Spinal cord (tissue), 10 donors: ENCODE measurements around the gene BAG1. TPM values are rescaled to one million over a fixed set of nuclear protein-coding genes. Genes with fewer than 3 reads are reported as not detected.

ENCODE experiments used
- DNase-seq, 6 donors: peaks; one replicate each; pipeline versions ENCODE4 v3.0.0 to v3.0.0-alpha.2; 2013 to 2015; ENCODE audit warnings: low spot score in 6 of 6, low read depth in 4 of 6
- H3K27ac ChIP-seq: one replicate; pipeline ENCODE4 v1.5.1; 2013; ENCODE audit warnings: low read depth, low read length, control low read depth
- H3K27me3 ChIP-seq: one replicate; pipeline ENCODE4 v1.6.1; 2013; ENCODE audit warnings: low read length; ENCODE audit not compliant: control insufficient read depth, insufficient read depth
- H3K36me3 ChIP-seq: one replicate; pipeline ENCODE4 v1.6.1; 2013; ENCODE audit warnings: low read length; ENCODE audit not compliant: control insufficient read depth, insufficient read depth
- H3K4me1 ChIP-seq: one replicate; pipeline ENCODE4 v1.6.1; 2013; ENCODE audit warnings: low read length; ENCODE audit not compliant: control insufficient read depth, insufficient read depth
- H3K4me3 ChIP-seq: one replicate; pipeline ENCODE4 v1.5.1; 2013; ENCODE audit warnings: low read depth, low read length, control low read depth
- H3K9me3 ChIP-seq: one replicate; pipeline ENCODE4 v1.6.1; 2013; ENCODE audit warnings: low read length; ENCODE audit not compliant: control insufficient read depth, insufficient read depth
- WGBS: methylation state at CpG from one replicate; pipeline ENCODE4 v1.1.5; 2013; ENCODE audit warnings: missing lambda C conversion rate; ENCODE audit not compliant: insufficient coverage; 5-methylcytosine and 5-hydroxymethylcytosine counted together
- polyA plus RNA-seq, 2 donors: library from polyadenylated mRNA; unstranded; fragments of 120-200 nt; gene quantifications; one replicate each; pipeline ENCODE4 v1.2.1, GENCODE V29; 2013; ENCODE audit not compliant: insufficient read length in 2 of 2
- total RNA-seq, 2 donors: library from RNA; depleted of rRNA in 1 of 2; stranded (reverse); fragments of 120-200 nt in 1 of 2; fragments of >200 nt in 1 of 2; gene quantifications; one replicate each; pipeline versions ENCODE4 v1.2.3 to v1.2.4, GENCODE V29; 2013 to 2014
- donor health status: healthy.

BAG1 gene
- total and polyA plus RNA-seq, 4 donors: 39.0 to 111 (median 79.9) TPM

DNA sequence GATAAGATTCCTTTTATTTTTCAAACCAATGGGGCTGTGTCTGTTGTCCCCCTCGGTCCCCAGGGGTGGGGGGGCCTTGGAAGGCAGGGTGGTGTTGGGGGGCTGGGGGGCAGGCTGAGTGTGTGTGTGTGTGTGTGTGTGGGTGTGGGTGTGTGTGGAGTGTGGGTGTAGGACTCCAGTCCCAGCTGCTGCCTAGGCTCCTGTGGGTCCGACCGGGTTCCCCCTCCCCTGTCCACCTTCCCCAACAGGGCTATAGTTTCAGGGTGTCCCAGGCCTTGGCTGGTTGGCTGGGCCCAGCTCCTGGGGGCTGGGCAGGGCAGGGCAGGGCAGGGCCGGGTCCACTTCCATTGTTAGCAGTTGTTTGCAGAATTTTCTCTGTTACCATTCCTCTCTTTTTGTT lies 23.7 kb upstream of the BAG1 start:
- DNase-seq: no peak
- H3K4me3 ChIP-seq: no peak overlapping the region
- H3K4me1 ChIP-seq: peaks cover 22% of the 10 kb centered on the region
- no peak overlapping the region for H3K27ac ChIP-seq
- H3K36me3 ChIP-seq: peaks cover 3% of the 10 kb centered on the region
- H3K9me3 ChIP-seq: no peaks in the 10 kb centered on the region
- no peaks in the 10 kb centered on the region for H3K27me3 ChIP-seq
- WGBS: 100% methylated on average over 1 of the region's 4 CpGs

GRCh38 chr9:33287087-33287490 lies 22.6 kb upstream of the BAG1 start:
- no peaks in the 10 kb centered on the region for H3K9me3 ChIP-seq
- 43% methylated on average over 4 of the region's 4 CpGs for WGBS
- DNase-seq: peak in 3 of 6 donors; percentile 33 to 79 (median 73)
- H3K36me3 ChIP-seq: peaks cover 6% of the 10 kb centered on the region
- H3K27ac ChIP-seq: peak overlapping the region; percentile 42
- peaks cover 22% of the 10 kb centered on the region for H3K4me1 ChIP-seq
- no peaks in the 10 kb centered on the region for H3K27me3 ChIP-seq
- H3K4me3 ChIP-seq: no peak overlapping the region

- Histone ChIP-seq H3K4me1 (peaks cover 12% of the 10 kb centered on the region), H3K36me3 (peaks cover 6% of the 10 kb centered on the region), H3K9me3 (no peaks in the 10 kb centered on the region), H3K4me3 (no peak overlapping the region), H3K27me3 (no peaks in the 10 kb centered on the region), H3K27ac (no peak overlapping the region)
- WGBS: no CpG with 5 or more reads among the region's 5 CpGs
- DNase-seq: no peak
Observed at GRCh38 chr9:33285502-33285901, 21.0 kb upstream of the BAG1 start.

GRCh38 chr9:33277484-33277883 lies 13.0 kb upstream of the BAG1 start:
- H3K27ac ChIP-seq: no peak overlapping the region
- no peaks in the 10 kb centered on the region for H3K4me1 ChIP-seq
- no peaks in the 10 kb centered on the region for H3K27me3 ChIP-seq
- peaks cover 53% of the 10 kb centered on the region for H3K36me3 ChIP-seq
- H3K4me3 ChIP-seq: no peak overlapping the region
- DNase-seq: no peak
- WGBS: 94% methylated on average over 4 of the region's 4 CpGs
- no peaks in the 10 kb centered on the region for H3K9me3 ChIP-seq

GRCh38 chr9:33273972-33274328 lies 9.4 kb upstream of the BAG1 start:
- H3K4me1 ChIP-seq: no peaks in the 10 kb centered on the region
- H3K27ac ChIP-seq: no peak overlapping the region
- H3K27me3 ChIP-seq: no peaks in the 10 kb centered on the region
- H3K4me3 ChIP-seq: no peak overlapping the region
- peaks cover 51% of the 10 kb centered on the region for H3K36me3 ChIP-seq
- 100% methylated on average over 1 of the region's 2 CpGs for WGBS
- H3K9me3 ChIP-seq: no peaks in the 10 kb centered on the region
- DNase-seq: no peak

- Histone ChIP-seq H3K4me1 (no peaks in the 10 kb centered on the region), H3K27ac (no peak overlapping the region), H3K9me3 (no peaks in the 10 kb centered on the region), H3K36me3 (peaks cover 48% of the 10 kb centered on the region), H3K4me3 (no peak overlapping the region), H3K27me3 (no peaks in the 10 kb centered on the region)
- DNase-seq: no peak
- WGBS: no CpG with 5 or more reads among the region's 3 CpGs
Observed at GRCh38 chr9:33273266-33273971, 8.9 kb upstream of the BAG1 start.

- H3K4me3 ChIP-seq: no peak overlapping the region
- no peaks in the 10 kb centered on the region for H3K4me1 ChIP-seq
- no CpG with 5 or more reads among the region's 1 CpG for WGBS
- no peak overlapping the region for H3K27ac ChIP-seq
- DNase-seq: no peak
- no peaks in the 10 kb centered on the region for H3K9me3 ChIP-seq
- peaks cover 41% of the 10 kb centered on the region for H3K36me3 ChIP-seq
- H3K27me3 ChIP-seq: no peaks in the 10 kb centered on the region
Observed at GRCh38 chr9:33272061-33272460, 7.6 kb upstream of the BAG1 start.

DNA sequence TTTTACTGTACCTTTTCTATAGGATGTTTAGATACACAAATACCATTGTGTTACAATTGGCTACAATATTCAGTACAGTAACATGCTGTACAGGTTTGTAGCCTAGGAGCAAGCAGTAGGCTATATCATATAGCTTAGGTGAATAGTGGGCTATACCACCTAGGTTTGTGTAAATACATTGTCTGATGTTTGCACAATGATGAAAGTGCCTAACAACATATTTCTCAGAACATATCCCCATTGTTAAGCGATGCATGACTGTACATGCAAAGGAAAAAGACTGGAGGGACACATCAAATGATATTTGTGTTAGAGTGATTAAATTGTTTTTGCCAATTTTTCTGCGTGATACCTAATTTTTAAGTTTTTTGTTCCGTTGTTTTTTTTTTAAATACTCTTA lies 5.6 kb upstream of the BAG1 start:
- H3K9me3 ChIP-seq: no peaks in the 10 kb centered on the region
- no peak overlapping the region for H3K4me3 ChIP-seq
- peaks cover 11% of the 10 kb centered on the region for H3K4me1 ChIP-seq
- peaks cover 33% of the 10 kb centered on the region for H3K36me3 ChIP-seq
- H3K27me3 ChIP-seq: no peaks in the 10 kb centered on the region
- WGBS: no CpG with 5 or more reads among the region's 3 CpGs
- DNase-seq: no peak
- H3K27ac ChIP-seq: no peak overlapping the region

DNA sequence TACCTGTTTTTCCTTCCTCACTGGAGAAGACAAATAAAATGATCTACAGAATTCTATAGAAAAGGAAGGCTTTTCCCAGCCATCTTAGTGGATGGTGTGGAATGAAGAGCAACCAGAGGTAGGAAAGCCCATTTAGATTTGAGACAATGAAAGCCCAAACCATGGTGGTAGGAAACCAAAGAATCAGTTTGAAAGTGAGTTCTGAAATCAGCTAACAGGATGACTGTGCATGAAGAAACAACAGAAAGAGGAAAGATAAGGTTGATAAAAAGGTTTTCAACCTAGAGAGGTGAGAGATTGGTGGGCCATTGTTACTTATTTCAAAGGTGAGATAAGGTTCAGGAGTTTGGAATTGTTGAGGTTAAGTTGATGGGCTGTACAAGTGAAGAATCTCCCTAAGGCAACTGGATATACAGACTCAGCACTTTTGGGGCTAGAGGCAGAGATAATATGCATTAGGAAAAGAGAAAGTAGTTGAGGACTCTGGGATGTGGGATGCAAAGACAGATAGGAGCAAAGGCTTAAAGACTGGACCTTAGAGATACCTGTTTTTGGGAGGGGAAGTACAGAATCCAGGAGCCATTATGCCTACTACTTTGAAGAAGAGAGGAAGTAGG lies 2.8 kb upstream of the BAG1 start:
- peaks cover 17% of the 10 kb centered on the region for H3K36me3 ChIP-seq
- H3K4me3 ChIP-seq: no peak overlapping the region
- H3K4me1 ChIP-seq: peaks cover 23% of the 10 kb centered on the region
- DNase-seq: no peak
- no peaks in the 10 kb centered on the region for H3K9me3 ChIP-seq
- no peaks in the 10 kb centered on the region for H3K27me3 ChIP-seq
- no peak overlapping the region for H3K27ac ChIP-seq

DNA sequence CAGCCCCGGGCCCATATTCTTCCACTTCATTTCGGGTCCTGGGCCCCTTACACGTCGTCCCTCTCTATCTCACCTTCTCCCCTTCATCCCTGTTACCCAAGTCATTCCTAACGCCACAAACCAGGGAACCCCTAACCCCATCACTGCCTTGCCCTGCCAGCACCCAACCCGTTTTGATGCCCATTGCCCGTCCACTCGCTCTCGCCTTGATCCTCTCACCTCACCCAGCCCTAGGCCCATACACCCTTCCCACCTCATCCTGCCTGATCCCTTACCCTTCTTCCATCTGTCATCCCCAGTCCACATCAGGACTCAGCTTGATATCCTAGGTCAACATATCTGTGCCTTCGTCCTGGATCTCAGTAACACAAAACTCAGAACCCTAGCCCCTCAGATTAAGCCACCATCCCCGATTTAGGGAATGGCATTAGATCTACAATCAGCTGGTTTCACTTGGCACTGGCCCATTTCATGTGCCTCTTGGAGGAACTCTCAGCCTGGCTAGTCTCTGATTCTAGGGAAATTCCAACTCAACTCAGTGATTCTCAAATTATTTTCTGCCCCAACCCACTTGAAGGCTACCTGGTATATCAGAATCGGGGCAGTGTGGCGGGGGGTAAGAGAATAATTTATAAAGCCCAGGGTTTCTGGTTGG lies 830 bp upstream of the BAG1 start:
- Histone ChIP-seq H3K27me3 (no peaks in the 10 kb centered on the region), H3K4me3 (peak overlapping the region; percentile 90), H3K36me3 (peaks cover 18% of the 10 kb centered on the region), H3K4me1 (peaks cover 23% of the 10 kb centered on the region), H3K27ac (peak overlapping the region; percentile 45), H3K9me3 (no peaks in the 10 kb centered on the region)
- DNase-seq: peak in 1 of 6 donors; percentile 5
- 14% methylated on average over 11 of the region's 13 CpGs for WGBS
